Naive B cell (primary cell): ENCODE results near the gene NQO2. TPM values are rescaled to one million over a fixed set of nuclear protein-coding genes. Genes with fewer than 3 reads are reported as not detected.

ENCODE experiments used
- polyA plus RNA-seq, 6 donors: library from polyadenylated mRNA; unstranded; fragments of 300-500 nt; fragmentation: Illumina TruSeq; gene quantifications; one replicate each; pipeline ENCODE4 v1.2.3, GENCODE V29; 2021; ENCODE audit warnings: low read depth in 6 of 6

Gene NQO2
- polyA plus RNA-seq, 6 donors from 2014 or later, result 8.0 to 23.2 (median 14.3) TPM

Other genes with a start within 250 kb of the NQO2 start
- under 1 TPM in 4 of 6 donors, not detected in 2; 0.04 to 0.13 (median 0.10) TPM for gene MYLK4, start 249.0 kb upstream of the NQO2 start, polyA plus RNA-seq
- 10 to 100 TPM; 33.9 to 53.6 (median 38.5) TPM for gene WRNIP1, start 234.5 kb upstream of the NQO2 start, polyA plus RNA-seq
- 100 to 1,000 TPM in 2 of 6 donors, 10 to 100 TPM in 4; 84.7 to 107 (median 93.7) TPM for gene SERPINB1, start 158.0 kb upstream of the NQO2 start, polyA plus RNA-seq
- gene SERPINB9, start 96.6 kb upstream of the NQO2 start, polyA plus RNA-seq, result 10 to 100 TPM; 18.2 to 35.2 (median 27.7) TPM
- 10 to 100 TPM; 30.2 to 90.6 (median 71.2) TPM for gene SERPINB6, start 28.3 kb upstream of the NQO2 start, polyA plus RNA-seq
- gene RIPK1, start 68.6 kb downstream of the NQO2 start, polyA plus RNA-seq, result 10 to 100 TPM in 2 of 6 donors, 1 to 10 TPM in 4; 4.8 to 14.1 (median 9.5) TPM
- 10 to 100 TPM in 5 of 6 donors, 1 to 10 TPM in 1; 8.7 to 16.6 (median 13.3) TPM for gene BPHL, start 118.8 kb downstream of the NQO2 start, polyA plus RNA-seq
- gene TUBB2A, start 157.7 kb downstream of the NQO2 start, polyA plus RNA-seq, result 1 to 10 TPM; 2.5 to 7.9 (median 6.7) TPM
- gene TUBB2B, start 227.8 kb downstream of the NQO2 start, polyA plus RNA-seq, result under 1 TPM in 3 of 6 donors, not detected in 3; 0.15 to 0.83 (median 0.36) TPM